Astrocyte (in vitro differentiated cells and primary cell): Measurements from ENCODE around the gene ECI1. TPM values are rescaled to one million over a fixed set of nuclear protein-coding genes. Genes with fewer than 3 reads are reported as not detected.

Experiments
- DNase-seq: peaks from one replicate; pipeline ENCODE4 v3.0.0-alpha.2; 2010; ENCODE audit warnings: low read depth
- FAIRE-seq: peaks from 2 replicates; lab custom pipeline; 2011; peaks lifted over from hg19 to GRCh38; lab: Jason Lieb, UNC
- H2AFZ ChIP-seq: 2 replicates; pipeline ENCODE4 v1.6.0; 2012; ENCODE audit warnings: low read depth, low read length, inconsistent platforms
- H3K27ac ChIP-seq: 2 replicates; pipeline ENCODE4 v1.5.1; 2011; ENCODE audit warnings: low read depth, low read length, inconsistent platforms
- H3K27me3 ChIP-seq: 2 replicates; pipeline ENCODE4 v1.6.0; 2011; ENCODE audit warnings: low read length, inconsistent platforms; ENCODE audit not compliant: insufficient read depth
- H3K36me3 ChIP-seq: 2 replicates; pipeline ENCODE4 v1.5.1; 2011; ENCODE audit warnings: low read length, inconsistent platforms; ENCODE audit not compliant: insufficient read depth
- H3K4me1 ChIP-seq: 2 replicates; pipeline ENCODE4 v1.5.1; 2011; ENCODE audit warnings: low read length, inconsistent platforms; ENCODE audit not compliant: insufficient read depth
- H3K4me2 ChIP-seq: 2 replicates; pipeline ENCODE4 v1.6.0; 2012; ENCODE audit warnings: low read length, inconsistent platforms
- H3K4me3 ChIP-seq: 2 replicates; pipeline ENCODE4 v1.5.1; 2011; ENCODE audit warnings: low read depth, mild to moderate bottlenecking, low read length, inconsistent platforms; ENCODE audit not compliant: insufficient read depth
- H3K79me2 ChIP-seq: 2 replicates; pipeline ENCODE4 v1.6.0; 2012; ENCODE audit warnings: mild to moderate bottlenecking, low read length, inconsistent platforms; ENCODE audit not compliant: insufficient read depth
- H3K9ac ChIP-seq: 2 replicates; pipeline ENCODE4 v1.6.0; 2012; ENCODE audit warnings: mild to moderate bottlenecking, low read length, inconsistent platforms
- H3K9me3 ChIP-seq: 2 replicates; pipeline ENCODE4 v1.5.1; 2012; ENCODE audit warnings: low read depth, mild to moderate bottlenecking, low read length, inconsistent platforms; ENCODE audit not compliant: insufficient read depth
- H4K20me1 ChIP-seq: 2 replicates; pipeline ENCODE4 v1.6.0; 2012; ENCODE audit warnings: low read length, inconsistent platforms; ENCODE audit not compliant: insufficient read depth
- H3K27ac Mint-ChIP-seq: one replicate; pipeline ENCODE4 v1.8.0; 2021; ENCODE audit warnings: mild to moderate bottlenecking, mixed read lengths; ENCODE audit not compliant: unreplicated experiment
- H3K27me3 Mint-ChIP-seq: one replicate; pipeline ENCODE4 v1.8.0; 2021; ENCODE audit warnings: low read depth, mixed read lengths; ENCODE audit not compliant: unreplicated experiment
- H3K36me3 Mint-ChIP-seq: one replicate; pipeline ENCODE4 v1.8.0; 2021; ENCODE audit warnings: low read depth, mixed read lengths; ENCODE audit not compliant: unreplicated experiment
- H3K4me1 Mint-ChIP-seq: one replicate; pipeline ENCODE4 v1.8.0; 2021; ENCODE audit warnings: low read depth, mixed read lengths; ENCODE audit not compliant: unreplicated experiment
- H3K4me3 Mint-ChIP-seq: one replicate; pipeline ENCODE4 v1.8.0; 2021; ENCODE audit warnings: mild to moderate bottlenecking, moderate library complexity, mixed read lengths; ENCODE audit not compliant: unreplicated experiment
- H3K9me3 Mint-ChIP-seq: one replicate; pipeline ENCODE4 v1.8.0; 2021; ENCODE audit warnings: mild to moderate bottlenecking, mixed read lengths; ENCODE audit not compliant: unreplicated experiment
- CTCF ChIP-seq: IDR thresholded peaks from 2 replicates; pipeline ENCODE4 v1.5.1; 2011; ENCODE audit warnings: low read depth, mild to moderate bottlenecking, inconsistent platforms, low read length, moderate library complexity; ENCODE audit not compliant: insufficient read depth
- EZH2 ChIP-seq: IDR thresholded peaks from 2 replicates; pipeline ENCODE4 v1.6.1; 2012; ENCODE audit warnings: mild to moderate bottlenecking, low read length, inconsistent platforms; ENCODE audit not compliant: insufficient read depth
- total RNA-seq: library from RNA; stranded (reverse); gene quantifications from 2 replicates; pipeline ENCODE4 v1.2.1, GENCODE V29; 2021

ECI1 gene
- total RNA-seq, 1 donor from 2014 or later = 53.4 TPM

GRCh38 chr16:2270588-2271470, 19.4 kb upstream of the ECI1 start:
- Mint-ChIP-seq H3K27ac (no peak overlapping the region), H3K9me3 (no peaks in the 10 kb centered on the region), H3K4me1 (peaks cover 12% of the 10 kb centered on the region), H3K4me3 (no peak overlapping the region), H3K36me3 (peaks cover 9% of the 10 kb centered on the region), H3K27me3 (no peaks in the 10 kb centered on the region)
- no peak overlapping the region for H2AFZ ChIP-seq
- no peak overlapping the region for H3K9ac ChIP-seq
- FAIRE-seq (no peak), DNase-seq (no peak)
- no peaks in the 10 kb centered on the region for H3K9me3 ChIP-seq
- H3K36me3 ChIP-seq = no peaks in the 10 kb centered on the region
- no peak overlapping the region for H3K27ac ChIP-seq
- no peak overlapping the region for H3K4me2 ChIP-seq
- TF ChIP-seq EZH2 (no peak), CTCF (no peak)
- peaks cover 46% of the 10 kb centered on the region for H4K20me1 ChIP-seq
- H3K4me3 ChIP-seq = no peak overlapping the region
- peaks cover 15% of the 10 kb centered on the region for H3K4me1 ChIP-seq
- H3K27me3 ChIP-seq = no peaks in the 10 kb centered on the region
- peaks cover 45% of the 10 kb centered on the region for H3K79me2 ChIP-seq

GRCh38 chr16:2270070-2270462, 18.7 kb upstream of the ECI1 start:
- Mint-ChIP-seq H3K27ac (no peak overlapping the region), H3K9me3 (no peaks in the 10 kb centered on the region), H3K4me3 (peak overlapping the region; percentile 90), H3K4me1 (peaks cover 15% of the 10 kb centered on the region), H3K36me3 (peaks cover 9% of the 10 kb centered on the region), H3K27me3 (no peaks in the 10 kb centered on the region)
- peaks cover 53% of the 10 kb centered on the region for H3K79me2 ChIP-seq
- H3K9ac ChIP-seq = no peak overlapping the region
- H4K20me1 ChIP-seq = peaks cover 54% of the 10 kb centered on the region
- H3K27ac ChIP-seq = no peak overlapping the region
- H3K9me3 ChIP-seq = no peaks in the 10 kb centered on the region
- no peaks in the 10 kb centered on the region for H3K36me3 ChIP-seq
- no peak overlapping the region for H2AFZ ChIP-seq
- no peak overlapping the region for H3K4me3 ChIP-seq
- peaks cover 17% of the 10 kb centered on the region for H3K4me1 ChIP-seq
- no peaks in the 10 kb centered on the region for H3K27me3 ChIP-seq
- H3K4me2 ChIP-seq = no peak overlapping the region
- TF ChIP-seq EZH2 (no peak), CTCF (no peak)
- DNase-seq = no peak
- no peak for FAIRE-seq
